Measurements from ENCODE around the gene TEX55.
"Not testable (repeated sequence)": the region's sequence is repeated elsewhere in the genome, so short reads cannot be mapped to it uniquely, and the experiment has no call there.

Gene TEX55

GRCh38 chr3:119130291-119130690 is 15.7 kb upstream of the TEX55 start:
- not testable (repeated sequence) for H3K4me1 ChIP-seq (ENCODE audit: control insufficient read depth in 2 of 2, insufficient read depth in 2 of 2, low read length in 2 of 2); H3K9ac ChIP-seq (ENCODE audit: low read depth in 1 of 2, low read length in 2 of 2); H3K9me3 ChIP-seq (ENCODE audit: control insufficient read depth in 2 of 2, low read length in 2 of 2); H3K27ac ChIP-seq (ENCODE audit: low read depth in 2 of 2, low read length in 2 of 2); H3K4me3 ChIP-seq (ENCODE audit: low read length in 2 of 2); H3K36me3 ChIP-seq (ENCODE audit: control insufficient read depth in 2 of 2, insufficient read depth in 2 of 2, low read length in 2 of 2); H3K27me3 ChIP-seq (ENCODE audit: control insufficient read depth in 2 of 2, insufficient read depth in 2 of 2, low read length in 2 of 2)

GRCh38 chr3:119132291-119132690 is 13.7 kb upstream of the TEX55 start:
- H3K27ac ChIP-seq (ENCODE audit: low read depth in 2 of 2, low read length in 2 of 2); H3K9ac ChIP-seq (ENCODE audit: low read depth in 1 of 2, low read length in 2 of 2); H3K36me3 ChIP-seq (ENCODE audit: control insufficient read depth in 2 of 2, insufficient read depth in 2 of 2, low read length in 2 of 2); H3K27me3 ChIP-seq (ENCODE audit: control insufficient read depth in 2 of 2, insufficient read depth in 2 of 2, low read length in 2 of 2); H3K9me3 ChIP-seq (ENCODE audit: control insufficient read depth in 2 of 2, low read length in 2 of 2); H3K4me1 ChIP-seq (ENCODE audit: control insufficient read depth in 2 of 2, insufficient read depth in 2 of 2, low read length in 2 of 2); H3K4me3 ChIP-seq (ENCODE audit: low read length in 2 of 2): not testable (repeated sequence)

- H3K27me3 ChIP-seq (ENCODE audit: control insufficient read depth in 2 of 2, insufficient read depth in 2 of 2, low read length in 2 of 2); H3K36me3 ChIP-seq (ENCODE audit: control insufficient read depth in 2 of 2, insufficient read depth in 2 of 2, low read length in 2 of 2); H3K9ac ChIP-seq (ENCODE audit: low read depth in 1 of 2, low read length in 2 of 2); H3K9me3 ChIP-seq (ENCODE audit: control insufficient read depth in 2 of 2, low read length in 2 of 2); H3K4me1 ChIP-seq (ENCODE audit: control insufficient read depth in 2 of 2, insufficient read depth in 2 of 2, low read length in 2 of 2); H3K4me3 ChIP-seq (ENCODE audit: low read length in 2 of 2); H3K27ac ChIP-seq (ENCODE audit: low read depth in 2 of 2, low read length in 2 of 2): not testable (repeated sequence)
Observed at GRCh38 chr3:119139360-119139759, 6.6 kb upstream of the TEX55 start.

- Histone ChIP-seq H3K27me3 (ENCODE audit: control insufficient read depth in 2 of 2, insufficient read depth in 2 of 2, low read length in 2 of 2) (no peaks in the 10 kb centered on the region), H3K36me3 (ENCODE audit: control insufficient read depth in 2 of 2, insufficient read depth in 2 of 2, low read length in 2 of 2) (no peaks in the 10 kb centered on the region), H3K9ac (ENCODE audit: low read depth in 1 of 2, low read length in 2 of 2) (no peak overlapping the region), H3K27ac (ENCODE audit: low read depth in 2 of 2, low read length in 2 of 2) (no peak overlapping the region), H3K4me3 (ENCODE audit: low read length in 2 of 2) (no peak overlapping the region), H3K9me3 (ENCODE audit: control insufficient read depth in 2 of 2, low read length in 2 of 2) (no peaks in the 10 kb centered on the region), H3K4me1 (ENCODE audit: control insufficient read depth in 2 of 2, insufficient read depth in 2 of 2, low read length in 2 of 2) (no peaks in the 10 kb centered on the region)
Observed at GRCh38 chr3:119140466-119140865, 5.5 kb upstream of the TEX55 start.

GRCh38 chr3:119145128-119145499 is 851 bp upstream of the TEX55 start:
- no peaks in the 10 kb centered on the region for H3K27me3 ChIP-seq (ENCODE audit: control insufficient read depth in 2 of 2, insufficient read depth in 2 of 2, low read length in 2 of 2)
- H3K9ac ChIP-seq (ENCODE audit: low read depth in 1 of 2, low read length in 2 of 2): no peak overlapping the region
- H3K27ac ChIP-seq (ENCODE audit: low read depth in 2 of 2, low read length in 2 of 2): no peak overlapping the region
- H3K4me3 ChIP-seq (ENCODE audit: low read length in 2 of 2): no peak overlapping the region
- H3K36me3 ChIP-seq (ENCODE audit: control insufficient read depth in 2 of 2, insufficient read depth in 2 of 2, low read length in 2 of 2): no peaks in the 10 kb centered on the region
- H3K4me1 ChIP-seq (ENCODE audit: control insufficient read depth in 2 of 2, insufficient read depth in 2 of 2, low read length in 2 of 2): no peaks in the 10 kb centered on the region
- no peaks in the 10 kb centered on the region for H3K9me3 ChIP-seq (ENCODE audit: control insufficient read depth in 2 of 2, low read length in 2 of 2)

- Histone ChIP-seq H3K9me3 (ENCODE audit: control insufficient read depth in 2 of 2, low read length in 2 of 2) (no peaks in the 10 kb centered on the region), H3K4me3 (ENCODE audit: low read length in 2 of 2) (no peak overlapping the region), H3K36me3 (ENCODE audit: control insufficient read depth in 2 of 2, insufficient read depth in 2 of 2, low read length in 2 of 2) (no peaks in the 10 kb centered on the region), H3K9ac (ENCODE audit: low read depth in 1 of 2, low read length in 2 of 2) (no peak overlapping the region), H3K4me1 (ENCODE audit: control insufficient read depth in 2 of 2, insufficient read depth in 2 of 2, low read length in 2 of 2) (no peaks in the 10 kb centered on the region), H3K27ac (ENCODE audit: low read depth in 2 of 2, low read length in 2 of 2) (no peak overlapping the region), H3K27me3 (ENCODE audit: control insufficient read depth in 2 of 2, insufficient read depth in 2 of 2, low read length in 2 of 2) (no peaks in the 10 kb centered on the region)
Observed at GRCh38 chr3:119146578-119147375, 812 bp downstream of the TEX55 start.

- H3K4me1 ChIP-seq (ENCODE audit: control insufficient read depth in 2 of 2, insufficient read depth in 2 of 2, low read length in 2 of 2): no peaks in the 10 kb centered on the region
- H3K27me3 ChIP-seq (ENCODE audit: control insufficient read depth in 2 of 2, insufficient read depth in 2 of 2, low read length in 2 of 2): no peaks in the 10 kb centered on the region
- H3K9ac ChIP-seq (ENCODE audit: low read depth in 1 of 2, low read length in 2 of 2): no peak overlapping the region
- H3K36me3 ChIP-seq (ENCODE audit: control insufficient read depth in 2 of 2, insufficient read depth in 2 of 2, low read length in 2 of 2): no peaks in the 10 kb centered on the region
- no peaks in the 10 kb centered on the region for H3K9me3 ChIP-seq (ENCODE audit: control insufficient read depth in 2 of 2, low read length in 2 of 2)
- no peak overlapping the region for H3K27ac ChIP-seq (ENCODE audit: low read depth in 2 of 2, low read length in 2 of 2)
- no peak overlapping the region for H3K4me3 ChIP-seq (ENCODE audit: low read length in 2 of 2)
Observed at GRCh38 chr3:119147494-119147893, 1.5 kb downstream of the TEX55 start.

GRCh38 chr3:119148493-119149180 is 2.7 kb downstream of the TEX55 start:
- Histone ChIP-seq H3K27ac (ENCODE audit: low read depth in 2 of 2, low read length in 2 of 2) (no peak overlapping the region), H3K9me3 (ENCODE audit: control insufficient read depth in 2 of 2, low read length in 2 of 2) (no peaks in the 10 kb centered on the region), H3K9ac (ENCODE audit: low read depth in 1 of 2, low read length in 2 of 2) (no peak overlapping the region), H3K36me3 (ENCODE audit: control insufficient read depth in 2 of 2, insufficient read depth in 2 of 2, low read length in 2 of 2) (no peaks in the 10 kb centered on the region), H3K4me3 (ENCODE audit: low read length in 2 of 2) (no peak overlapping the region), H3K27me3 (ENCODE audit: control insufficient read depth in 2 of 2, insufficient read depth in 2 of 2, low read length in 2 of 2) (no peaks in the 10 kb centered on the region), H3K4me1 (ENCODE audit: control insufficient read depth in 2 of 2, insufficient read depth in 2 of 2, low read length in 2 of 2) (no peaks in the 10 kb centered on the region)

- H3K27ac ChIP-seq (ENCODE audit: low read depth in 2 of 2, low read length in 2 of 2): no peak overlapping the region
- no peaks in the 10 kb centered on the region for H3K36me3 ChIP-seq (ENCODE audit: control insufficient read depth in 2 of 2, insufficient read depth in 2 of 2, low read length in 2 of 2)
- H3K4me1 ChIP-seq (ENCODE audit: control insufficient read depth in 2 of 2, insufficient read depth in 2 of 2, low read length in 2 of 2): no peaks in the 10 kb centered on the region
- H3K9me3 ChIP-seq (ENCODE audit: control insufficient read depth in 2 of 2, low read length in 2 of 2): no peaks in the 10 kb centered on the region
- H3K4me3 ChIP-seq (ENCODE audit: low read length in 2 of 2): no peak overlapping the region
- H3K9ac ChIP-seq (ENCODE audit: low read depth in 1 of 2, low read length in 2 of 2): no peak overlapping the region
- H3K27me3 ChIP-seq (ENCODE audit: control insufficient read depth in 2 of 2, insufficient read depth in 2 of 2, low read length in 2 of 2): no peaks in the 10 kb centered on the region
Observed at GRCh38 chr3:119149484-119149883, 3.5 kb downstream of the TEX55 start.

GRCh38 chr3:119156868-119157267 is 10.9 kb downstream of the TEX55 start:
- H3K4me3 ChIP-seq (ENCODE audit: low read length in 2 of 2): no peak overlapping the region
- no peak overlapping the region for H3K27ac ChIP-seq (ENCODE audit: low read depth in 2 of 2, low read length in 2 of 2)
- no peaks in the 10 kb centered on the region for H3K27me3 ChIP-seq (ENCODE audit: control insufficient read depth in 2 of 2, insufficient read depth in 2 of 2, low read length in 2 of 2)

More at GRCh38 chr3:119156868-119157267, 10.9 kb downstream of the TEX55 start:
- Histone ChIP-seq H3K9ac (ENCODE audit: low read depth in 1 of 2, low read length in 2 of 2) (no peak overlapping the region), H3K4me1 (ENCODE audit: control insufficient read depth in 2 of 2, insufficient read depth in 2 of 2, low read length in 2 of 2) (no peaks in the 10 kb centered on the region), H3K9me3 (ENCODE audit: control insufficient read depth in 2 of 2, low read length in 2 of 2) (no peaks in the 10 kb centered on the region), H3K36me3 (ENCODE audit: control insufficient read depth in 2 of 2, insufficient read depth in 2 of 2, low read length in 2 of 2) (no peaks in the 10 kb centered on the region)

Data from mucosa of rectum (tissue), 2 donors.